ENCODE results near the gene MYOG. TPM values are rescaled to one million over a fixed set of nuclear protein-coding genes. Genes with fewer than 3 reads are reported as not detected.

MYOG gene
- total and polyA plus RNA-seq, 4 donors = 0.11 to 0.69 (median 0.29) TPM; not detected in 1

DNA sequence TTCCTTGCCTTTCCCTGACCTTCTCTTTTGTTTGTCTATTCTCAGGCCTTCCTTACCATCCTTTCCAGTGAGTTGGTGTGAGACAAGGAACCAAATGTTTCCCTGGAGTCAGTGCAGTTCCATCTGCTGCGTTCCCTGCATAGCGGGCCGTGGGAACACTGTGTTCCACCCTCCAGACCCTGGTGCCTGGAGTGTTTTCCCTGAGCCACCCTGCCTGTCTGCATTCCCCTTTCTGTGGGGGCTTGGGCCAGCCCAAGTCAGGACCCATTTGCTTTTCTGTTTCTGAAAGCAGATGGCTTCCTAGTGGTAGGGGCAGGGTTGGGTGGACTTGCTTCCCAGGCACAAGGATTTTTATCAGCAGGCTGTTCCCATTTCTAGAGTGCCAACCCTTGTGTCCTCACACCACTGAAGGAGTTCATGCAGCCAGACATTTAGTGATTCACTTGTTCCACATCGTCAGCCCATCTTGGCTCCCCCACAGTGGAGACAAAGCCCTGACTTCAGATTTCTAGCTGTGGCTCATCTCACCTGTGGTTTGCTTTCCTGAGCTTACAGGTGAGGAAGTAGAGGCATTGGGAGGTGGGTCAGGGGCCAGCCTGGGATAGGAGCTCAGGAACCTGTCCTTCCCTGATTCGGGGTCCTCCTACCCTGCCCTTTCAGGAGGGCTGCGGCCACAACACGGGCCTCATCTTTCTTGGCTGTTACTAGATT is 14.1 kb upstream of the MYOG start:
- H3K9me3 ChIP-seq (ENCODE audit: control insufficient read depth, insufficient read depth, low read length) = peaks cover 7% of the 10 kb centered on the region
- no peaks in the 10 kb centered on the region for H3K36me3 ChIP-seq (ENCODE audit: control insufficient read depth, insufficient read depth, low read length)
- H3K4me3 ChIP-seq (ENCODE audit: low read depth, low read length) = no peak overlapping the region
- no peak overlapping the region for H3K27ac ChIP-seq (ENCODE audit: low read depth, low read length)
- no peak for DNase-seq (ENCODE audit: low read depth in 4 of 6, low spot score in 6 of 6)
- H3K27me3 ChIP-seq (ENCODE audit: control insufficient read depth, insufficient read depth, low read length) = no peaks in the 10 kb centered on the region
- no peaks in the 10 kb centered on the region for H3K4me1 ChIP-seq (ENCODE audit: control insufficient read depth, insufficient read depth, low read length)
- 95% methylated on average over 6 of the region's 7 CpGs for WGBS (ENCODE audit: insufficient coverage)

DNA sequence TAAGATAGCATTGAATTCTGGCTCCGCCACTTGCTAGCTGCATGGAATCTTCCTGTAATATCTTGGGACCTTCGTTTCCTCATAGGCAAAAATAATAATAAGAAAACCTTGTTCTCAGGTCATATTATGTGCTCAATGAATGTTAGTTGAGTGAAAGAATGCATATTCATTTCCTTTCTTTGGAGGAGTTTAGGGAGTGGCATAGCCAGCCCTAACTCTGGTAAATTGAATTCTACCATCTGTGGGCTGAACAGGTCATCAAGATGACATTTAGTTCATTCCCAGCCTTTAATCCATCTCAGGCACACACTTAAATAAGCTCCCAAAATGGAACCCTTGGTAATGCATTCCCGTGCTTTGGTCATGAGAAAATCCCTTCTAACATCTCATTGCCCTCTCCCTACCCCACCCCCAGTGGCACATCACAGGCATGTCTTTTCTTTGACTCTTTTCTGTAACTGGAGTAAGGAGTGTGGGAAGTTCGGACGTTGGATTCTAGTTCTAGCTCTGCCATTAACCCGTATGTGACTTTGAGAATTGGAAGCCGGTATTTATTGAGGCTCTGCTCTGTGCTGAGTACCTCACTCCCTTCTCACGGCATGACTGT is 13.2 kb upstream of the MYOG start:
- DNase-seq (ENCODE audit: low read depth in 4 of 6, low spot score in 6 of 6) = no peak
- Histone ChIP-seq H3K36me3 (ENCODE audit: control insufficient read depth, insufficient read depth, low read length) (no peaks in the 10 kb centered on the region), H3K27me3 (ENCODE audit: control insufficient read depth, insufficient read depth, low read length) (no peaks in the 10 kb centered on the region), H3K4me3 (ENCODE audit: low read depth, low read length) (no peak overlapping the region), H3K9me3 (ENCODE audit: control insufficient read depth, insufficient read depth, low read length) (peaks cover 8% of the 10 kb centered on the region), H3K27ac (ENCODE audit: low read depth, low read length) (no peak overlapping the region), H3K4me1 (ENCODE audit: control insufficient read depth, insufficient read depth, low read length) (no peaks in the 10 kb centered on the region)
- WGBS (ENCODE audit: insufficient coverage) = 80% methylated on average over 1 of the region's 8 CpGs

DNA sequence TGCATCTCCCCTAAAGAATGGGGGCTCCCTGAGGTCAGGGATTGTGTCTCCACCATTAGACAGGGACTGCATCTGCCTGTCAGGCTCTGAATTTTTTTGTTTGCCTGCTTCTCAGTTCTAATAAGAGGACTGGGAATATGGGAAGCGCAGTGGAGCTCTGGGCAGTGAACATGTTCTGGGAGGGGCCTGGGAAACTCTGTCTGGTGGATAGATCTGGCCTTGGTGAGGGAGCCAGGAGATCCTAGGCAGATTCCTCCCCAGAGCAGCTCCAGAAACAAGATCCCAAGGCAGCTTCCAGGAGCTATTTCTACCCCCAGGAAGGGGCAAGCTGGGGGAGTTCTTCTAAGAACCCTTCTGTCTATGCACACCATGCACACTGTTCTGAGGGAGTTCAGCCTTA is 12.6 kb upstream of the MYOG start:
- H3K27ac ChIP-seq (ENCODE audit: low read depth, low read length) = no peak overlapping the region

DNA sequence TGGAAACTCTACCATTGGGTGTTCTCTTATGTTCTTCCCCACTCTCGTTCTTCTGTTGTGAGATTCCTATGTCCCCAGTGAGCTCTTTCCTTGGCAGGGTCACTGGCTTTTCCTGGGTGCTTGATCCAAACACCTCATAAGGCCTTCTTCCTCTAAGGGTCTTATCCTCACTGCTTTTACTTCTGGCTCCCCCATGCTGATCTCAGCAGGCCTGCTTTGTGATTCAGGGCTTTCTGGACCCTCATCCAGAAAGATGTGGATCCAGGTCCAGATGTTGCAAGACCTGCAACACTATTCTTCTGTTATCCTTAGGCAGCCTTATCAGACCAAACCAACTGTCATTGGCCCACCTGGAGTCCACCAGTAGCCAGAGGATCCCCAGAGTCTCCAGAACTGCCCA is 11.2 kb upstream of the MYOG start:
- Histone ChIP-seq H3K4me1 (ENCODE audit: control insufficient read depth, insufficient read depth, low read length) (no peaks in the 10 kb centered on the region), H3K36me3 (ENCODE audit: control insufficient read depth, insufficient read depth, low read length) (no peaks in the 10 kb centered on the region), H3K27me3 (ENCODE audit: control insufficient read depth, insufficient read depth, low read length) (no peaks in the 10 kb centered on the region), H3K4me3 (ENCODE audit: low read depth, low read length) (no peak overlapping the region), H3K9me3 (ENCODE audit: control insufficient read depth, insufficient read depth, low read length) (peaks cover 8% of the 10 kb centered on the region), H3K27ac (ENCODE audit: low read depth, low read length) (no peak overlapping the region)
- DNase-seq (ENCODE audit: low read depth in 4 of 6, low spot score in 6 of 6) = no peak
- 76% methylated on average over 1 of the region's 1 CpG for WGBS (ENCODE audit: insufficient coverage)

More for the DNA sequence above, 12.6 kb upstream of the MYOG start:
- Histone ChIP-seq H3K9me3 (ENCODE audit: control insufficient read depth, insufficient read depth, low read length) (peaks cover 8% of the 10 kb centered on the region), H3K4me3 (ENCODE audit: low read depth, low read length) (no peak overlapping the region), H3K27me3 (ENCODE audit: control insufficient read depth, insufficient read depth, low read length) (no peaks in the 10 kb centered on the region), H3K36me3 (ENCODE audit: control insufficient read depth, insufficient read depth, low read length) (no peaks in the 10 kb centered on the region), H3K4me1 (ENCODE audit: control insufficient read depth, insufficient read depth, low read length) (no peaks in the 10 kb centered on the region)
- no peak for DNase-seq (ENCODE audit: low read depth in 4 of 6, low spot score in 6 of 6)
- WGBS (ENCODE audit: insufficient coverage) = 78% methylated on average over 1 of the region's 1 CpG

DNA sequence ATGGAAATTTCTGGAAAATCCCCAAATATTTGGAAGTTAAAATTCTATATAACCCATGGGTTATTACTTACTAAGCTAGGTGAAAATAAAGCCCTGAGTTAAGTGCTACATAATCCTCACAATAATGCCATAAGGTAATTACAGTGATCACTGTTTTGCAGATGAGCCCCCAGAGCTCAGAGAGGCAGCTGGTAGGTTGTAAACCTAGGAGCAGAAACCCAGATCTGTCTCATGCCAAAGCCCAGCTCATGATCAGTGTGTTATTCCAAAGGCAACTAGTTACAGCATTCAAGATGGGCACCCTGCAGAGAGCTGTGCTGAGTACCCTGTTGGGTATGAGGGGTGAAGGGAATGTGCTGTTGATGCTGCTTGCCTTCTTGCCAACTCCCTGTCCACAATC is 10.8 kb upstream of the MYOG start:
- H3K4me3 ChIP-seq (ENCODE audit: low read depth, low read length) = no peak overlapping the region
- no peaks in the 10 kb centered on the region for H3K27me3 ChIP-seq (ENCODE audit: control insufficient read depth, insufficient read depth, low read length)
- no peaks in the 10 kb centered on the region for H3K36me3 ChIP-seq (ENCODE audit: control insufficient read depth, insufficient read depth, low read length)
- no peak for DNase-seq (ENCODE audit: low read depth in 4 of 6, low spot score in 6 of 6)
- peaks cover 8% of the 10 kb centered on the region for H3K9me3 ChIP-seq (ENCODE audit: control insufficient read depth, insufficient read depth, low read length)
- H3K4me1 ChIP-seq (ENCODE audit: control insufficient read depth, insufficient read depth, low read length) = no peaks in the 10 kb centered on the region
- H3K27ac ChIP-seq (ENCODE audit: low read depth, low read length) = no peak overlapping the region

DNA sequence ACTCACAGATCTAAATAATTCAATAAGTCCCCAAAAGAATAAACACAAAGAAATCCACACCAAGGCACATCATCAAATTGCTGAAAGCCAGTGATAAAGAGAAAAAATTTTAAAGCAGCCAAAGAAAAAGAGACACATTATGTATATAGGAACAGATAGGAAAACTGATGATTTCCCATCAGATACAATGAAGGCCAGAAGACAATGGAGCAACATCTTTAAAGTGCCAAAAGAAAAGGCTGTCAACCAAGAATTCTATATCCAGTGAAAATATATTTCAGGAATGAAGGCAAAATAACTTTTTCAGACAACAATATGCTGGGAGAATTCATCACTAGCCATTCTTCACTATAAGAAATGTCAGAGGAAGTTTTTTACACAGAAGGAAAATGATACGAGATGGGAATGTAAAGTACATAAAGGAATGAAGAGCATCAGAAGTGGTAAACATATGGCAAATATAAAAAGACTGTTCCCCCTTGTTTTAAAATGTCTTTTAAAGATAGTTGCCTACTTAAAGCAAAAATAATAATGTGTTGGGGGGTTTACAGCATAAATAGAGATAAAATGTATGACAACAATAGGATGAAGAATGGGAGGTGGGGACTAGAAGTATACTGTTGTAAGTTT is 9.4 kb upstream of the MYOG start:
- H3K4me3 ChIP-seq (ENCODE audit: low read depth, low read length) = no peak overlapping the region
- H3K27ac ChIP-seq (ENCODE audit: low read depth, low read length) = no peak overlapping the region
- H3K9me3 ChIP-seq (ENCODE audit: control insufficient read depth, insufficient read depth, low read length) = peaks cover 8% of the 10 kb centered on the region
- H3K36me3 ChIP-seq (ENCODE audit: control insufficient read depth, insufficient read depth, low read length) = no peaks in the 10 kb centered on the region
- DNase-seq (ENCODE audit: low read depth in 4 of 6, low spot score in 6 of 6) = no peak
- H3K4me1 ChIP-seq (ENCODE audit: control insufficient read depth, insufficient read depth, low read length) = peaks cover 6% of the 10 kb centered on the region
- WGBS (ENCODE audit: insufficient coverage) = no CpG with 5 or more reads among the region's 1 CpG
- no peaks in the 10 kb centered on the region for H3K27me3 ChIP-seq (ENCODE audit: control insufficient read depth, insufficient read depth, low read length)

DNA sequence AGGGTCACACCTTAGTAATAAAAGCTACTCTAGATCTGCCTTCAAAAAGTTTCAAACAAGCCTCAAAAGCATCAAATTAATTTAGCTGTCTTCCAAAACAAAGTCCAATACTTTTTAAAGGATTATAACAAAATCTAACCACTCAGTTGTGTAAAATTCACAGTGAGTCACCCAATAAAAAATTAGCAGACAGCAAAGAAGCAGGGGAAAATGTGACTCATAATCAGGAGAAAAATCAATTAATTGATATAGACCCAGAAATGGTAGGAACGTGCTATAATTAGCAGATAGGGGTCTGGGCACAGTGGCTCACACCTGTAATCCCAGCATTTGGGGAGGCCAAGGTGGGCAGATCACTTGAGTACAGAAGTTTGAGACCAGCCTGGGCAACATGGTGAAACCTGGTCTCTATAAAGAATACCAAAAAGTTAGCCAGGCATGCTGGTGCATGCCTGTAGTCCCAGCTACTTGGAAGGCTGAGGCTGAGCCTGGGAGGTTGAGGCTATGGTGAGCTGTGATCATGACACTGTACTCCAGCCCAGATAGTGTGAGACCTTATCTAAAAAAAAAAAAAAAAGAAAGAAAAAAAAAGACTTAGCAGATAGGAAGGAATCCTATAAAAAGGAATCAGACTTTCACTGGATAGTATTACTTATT is 8.1 kb upstream of the MYOG start:
- DNase-seq (ENCODE audit: low read depth in 4 of 6, low spot score in 6 of 6) = no peak
- WGBS (ENCODE audit: insufficient coverage) = 75% methylated on average over 1 of the region's 1 CpG
- H3K4me1 ChIP-seq (ENCODE audit: control insufficient read depth, insufficient read depth, low read length) = peaks cover 18% of the 10 kb centered on the region
- no peak overlapping the region for H3K27ac ChIP-seq (ENCODE audit: low read depth, low read length)
- H3K9me3 ChIP-seq (ENCODE audit: control insufficient read depth, insufficient read depth, low read length) = peaks cover 8% of the 10 kb centered on the region
- H3K36me3 ChIP-seq (ENCODE audit: control insufficient read depth, insufficient read depth, low read length) = no peaks in the 10 kb centered on the region
- no peaks in the 10 kb centered on the region for H3K27me3 ChIP-seq (ENCODE audit: control insufficient read depth, insufficient read depth, low read length)
- H3K4me3 ChIP-seq (ENCODE audit: low read depth, low read length) = no peak overlapping the region

DNA sequence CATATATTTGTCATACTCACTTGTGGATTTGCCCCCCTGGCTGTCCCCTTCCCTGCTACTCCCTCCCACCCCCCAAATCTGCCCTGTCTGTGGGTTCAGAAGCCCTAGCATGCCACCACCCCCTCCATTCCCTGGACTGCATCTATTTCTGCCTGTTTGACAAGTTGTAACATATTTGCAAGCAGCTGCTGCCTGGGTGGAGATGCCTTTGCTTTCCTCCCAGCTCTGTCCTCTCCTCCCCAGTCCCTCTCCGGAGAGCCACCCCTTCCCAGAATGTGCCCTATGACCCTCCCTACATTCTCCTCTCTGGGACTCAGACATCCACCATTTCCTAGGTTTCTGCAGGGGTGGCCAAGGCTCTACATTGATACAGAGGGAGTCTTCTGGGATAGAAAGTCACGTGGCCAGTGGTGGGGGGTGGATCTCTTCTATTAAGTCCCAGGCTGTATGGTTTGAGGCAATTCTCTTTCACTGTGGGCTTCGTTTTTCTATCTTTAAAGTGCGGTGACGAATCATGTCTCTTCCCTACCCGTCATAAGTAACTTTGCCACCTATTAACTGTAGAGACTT is 6.0 kb upstream of the MYOG start:
- H3K27me3 ChIP-seq (ENCODE audit: control insufficient read depth, insufficient read depth, low read length) = no peaks in the 10 kb centered on the region
- WGBS (ENCODE audit: insufficient coverage) = 100% methylated on average over 3 of the region's 6 CpGs
- H3K4me1 ChIP-seq (ENCODE audit: control insufficient read depth, insufficient read depth, low read length) = peaks cover 18% of the 10 kb centered on the region
- H3K27ac ChIP-seq (ENCODE audit: low read depth, low read length) = no peak overlapping the region
- H3K9me3 ChIP-seq (ENCODE audit: control insufficient read depth, insufficient read depth, low read length) = peaks cover 8% of the 10 kb centered on the region
- no peak for DNase-seq (ENCODE audit: low read depth in 4 of 6, low spot score in 6 of 6)
- no peak overlapping the region for H3K4me3 ChIP-seq (ENCODE audit: low read depth, low read length)
- H3K36me3 ChIP-seq (ENCODE audit: control insufficient read depth, insufficient read depth, low read length) = no peaks in the 10 kb centered on the region

DNA sequence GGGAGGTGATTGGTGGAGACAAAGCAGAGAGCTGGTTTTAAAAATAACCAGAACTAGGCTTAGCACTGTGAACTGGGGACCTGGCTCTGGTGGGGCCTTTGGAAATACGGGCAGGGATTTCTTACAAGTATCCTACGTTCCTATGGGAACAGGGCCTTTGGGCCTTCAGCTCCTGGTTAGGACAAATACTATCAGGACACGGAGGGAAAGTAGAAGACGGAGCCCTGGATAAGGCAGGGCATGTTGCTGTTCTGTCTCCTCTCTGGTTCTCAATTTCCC is 5.3 kb upstream of the MYOG start:
- H3K4me1 ChIP-seq (ENCODE audit: control insufficient read depth, insufficient read depth, low read length) = peaks cover 19% of the 10 kb centered on the region
- WGBS (ENCODE audit: insufficient coverage) = 76% methylated on average over 2 of the region's 4 CpGs

More for the DNA sequence above, 5.3 kb upstream of the MYOG start:
- no peaks in the 10 kb centered on the region for H3K27me3 ChIP-seq (ENCODE audit: control insufficient read depth, insufficient read depth, low read length)
- H3K27ac ChIP-seq (ENCODE audit: low read depth, low read length) = no peak overlapping the region
- no peaks in the 10 kb centered on the region for H3K36me3 ChIP-seq (ENCODE audit: control insufficient read depth, insufficient read depth, low read length)
- no peak for DNase-seq (ENCODE audit: low read depth in 4 of 6, low spot score in 6 of 6)
- no peak overlapping the region for H3K4me3 ChIP-seq (ENCODE audit: low read depth, low read length)
- H3K9me3 ChIP-seq (ENCODE audit: control insufficient read depth, insufficient read depth, low read length) = peaks cover 8% of the 10 kb centered on the region

Data from spinal cord (tissue), 10 donors.